ENCODE measurements around the gene ZNF813.

ZNF813 gene

GRCh38 chr19:53532362-53532761 lies 64.8 kb downstream of the ZNF813 start:
- TF ChIP-seq CTCF (IDR thresholded peaks at IDR 0.05; ENCODE audit: low read length), result no peak
- TF ChIP-seq EZH2phosphoT487 (IDR thresholded peaks at IDR 0.05; ENCODE audit: low read length), result no peak
- TF ChIP-seq EZH2 (optimal IDR thresholded peaks at IDR 0.05; ENCODE audit: low read depth, low read length), result no peak
- H3K4me1 ChIP-seq (ENCODE audit: low read length), result no peaks in the 10 kb centered on the region
- no peaks in the 10 kb centered on the region for H3K9me3 ChIP-seq (replicated peaks; ENCODE audit: insufficient read depth, low read length)
- no peak overlapping the region for H3K4me2 ChIP-seq (ENCODE audit: low read depth, low read length)
- H2AFZ ChIP-seq (ENCODE audit: low read length), result no peak overlapping the region
- no peaks in the 10 kb centered on the region for H3K79me2 ChIP-seq (ENCODE audit: low read length)
- H3F3A ChIP-seq (ENCODE audit: insufficient read depth, low read length), result no peaks in the 10 kb centered on the region
- no peaks in the 10 kb centered on the region for H3K27me3 ChIP-seq (replicated peaks; ENCODE audit: insufficient read depth, low read length)
- no peaks in the 10 kb centered on the region for H3K36me3 ChIP-seq (replicated peaks; ENCODE audit: insufficient read depth, low read length)
- no peak overlapping the region for H3K4me3 ChIP-seq (ENCODE audit: low read length)
- no peaks in the 10 kb centered on the region for H3K9me2 ChIP-seq (replicated peaks; ENCODE audit: insufficient read depth, low read length)
- no peaks in the 10 kb centered on the region for H4K20me1 ChIP-seq (ENCODE audit: insufficient read depth, low read length)
- no peak overlapping the region for H3K27ac ChIP-seq (ENCODE audit: low read length)
- no peak for DNase-seq
- no peak overlapping the region for H3K9ac ChIP-seq (ENCODE audit: low read length)

GRCh38 chr19:53536225-53536548 lies 68.7 kb downstream of the ZNF813 start:
- Histone ChIP-seq H3K27ac (ENCODE audit: low read length) (no peak overlapping the region), H2AFZ (ENCODE audit: low read length) (no peak overlapping the region), H3K4me2 (ENCODE audit: low read depth, low read length) (no peak overlapping the region), H3K79me2 (ENCODE audit: low read length) (no peaks in the 10 kb centered on the region), H3K27me3 (replicated peaks; ENCODE audit: insufficient read depth, low read length) (no peaks in the 10 kb centered on the region), H3K4me1 (ENCODE audit: low read length) (no peaks in the 10 kb centered on the region), H3K36me3 (replicated peaks; ENCODE audit: insufficient read depth, low read length) (no peaks in the 10 kb centered on the region), H3K4me3 (ENCODE audit: low read length) (no peak overlapping the region), H4K20me1 (ENCODE audit: insufficient read depth, low read length) (no peaks in the 10 kb centered on the region), H3F3A (ENCODE audit: insufficient read depth, low read length) (no peaks in the 10 kb centered on the region), H3K9ac (ENCODE audit: low read length) (no peak overlapping the region), H3K9me3 (replicated peaks; ENCODE audit: insufficient read depth, low read length) (no peaks in the 10 kb centered on the region), H3K9me2 (replicated peaks; ENCODE audit: insufficient read depth, low read length) (no peaks in the 10 kb centered on the region)
- DNase-seq, result no peak
- TF ChIP-seq EZH2phosphoT487 (IDR thresholded peaks at IDR 0.05; ENCODE audit: low read length) (no peak), CTCF (IDR thresholded peaks at IDR 0.05; ENCODE audit: low read length) (no peak), EZH2 (optimal IDR thresholded peaks at IDR 0.05; ENCODE audit: low read depth, low read length) (no peak)

- Histone ChIP-seq H2AFZ (ENCODE audit: low read length) (no peak overlapping the region), H3K4me2 (ENCODE audit: low read depth, low read length) (no peak overlapping the region), H3K4me3 (ENCODE audit: low read length) (no peak overlapping the region)
These were observed 69.6 kb downstream of the ZNF813 start for GRCh38 chr19:53537121-53537520.

More at GRCh38 chr19:53537121-53537520, 69.6 kb downstream of the ZNF813 start:
- Histone ChIP-seq H3K9me3 (replicated peaks; ENCODE audit: insufficient read depth, low read length) (no peaks in the 10 kb centered on the region), H3K9ac (ENCODE audit: low read length) (no peak overlapping the region), H3K27ac (ENCODE audit: low read length) (no peak overlapping the region), H3F3A (ENCODE audit: insufficient read depth, low read length) (no peaks in the 10 kb centered on the region), H3K27me3 (replicated peaks; ENCODE audit: insufficient read depth, low read length) (no peaks in the 10 kb centered on the region), H3K9me2 (replicated peaks; ENCODE audit: insufficient read depth, low read length) (no peaks in the 10 kb centered on the region), H3K79me2 (ENCODE audit: low read length) (no peaks in the 10 kb centered on the region), H4K20me1 (ENCODE audit: insufficient read depth, low read length) (no peaks in the 10 kb centered on the region), H3K4me1 (ENCODE audit: low read length) (no peaks in the 10 kb centered on the region), H3K36me3 (replicated peaks; ENCODE audit: insufficient read depth, low read length) (no peaks in the 10 kb centered on the region)
- DNase-seq, result no peak
- TF ChIP-seq EZH2 (optimal IDR thresholded peaks at IDR 0.05; ENCODE audit: low read depth, low read length) (no peak), CTCF (IDR thresholded peaks at IDR 0.05; ENCODE audit: low read length) (no peak), EZH2phosphoT487 (IDR thresholded peaks at IDR 0.05; ENCODE audit: low read length) (no peak)

Data from MM.1S (cell line).